ENCODE data around the gene DNAJB8.

DNA sequence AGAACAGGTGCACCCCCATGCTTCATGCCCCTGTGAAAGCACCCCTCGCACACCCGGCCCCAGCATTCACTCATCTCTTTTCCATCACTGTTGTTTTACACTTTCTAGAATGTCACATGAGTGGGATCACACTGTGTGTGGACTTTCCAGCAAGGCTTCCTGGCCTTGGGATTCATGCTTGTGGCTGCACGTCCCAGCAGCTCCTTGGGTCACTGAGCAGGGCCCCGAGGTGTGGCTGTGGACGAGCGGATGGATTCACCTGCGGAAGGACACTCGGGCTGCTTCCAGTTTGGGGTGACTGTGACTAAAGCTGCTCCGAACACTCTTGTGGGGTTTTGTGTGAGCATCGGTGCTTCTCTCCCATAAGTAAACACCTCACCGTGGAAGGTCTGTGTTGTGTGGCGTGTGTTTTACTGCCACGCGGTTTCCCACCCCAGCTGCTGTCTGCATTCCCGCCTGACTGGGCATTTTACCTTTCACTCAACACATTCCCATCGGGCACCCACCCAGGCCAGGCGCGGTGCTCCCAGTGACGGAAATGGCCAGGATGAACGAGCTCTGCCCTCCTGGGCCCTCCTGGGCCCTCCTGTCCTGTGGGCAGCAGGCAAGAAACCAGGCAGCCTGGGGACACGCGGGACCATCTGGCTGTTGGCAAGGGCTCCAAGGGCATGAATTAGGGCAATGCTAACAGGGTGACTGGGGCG is 41.4 kb downstream of the DNAJB8 start:
- TF ChIP-seq CTCF (conservative IDR thresholded peaks at IDR 0.05; ENCODE audit: low read depth, low read length), result no peak
- no peak for TF ChIP-seq EZH2 (IDR thresholded peaks at IDR 0.05; ENCODE audit: borderline replicate concordance, low read depth, low read length, poor library complexity, severe bottlenecking)

Data from A673 (cell line).